HL-60 (cell line): ENCODE data around the gene IMMP2L.

Experiments
- DNase-seq, 2 experiments: peaks; one replicate each; pipeline ENCODE4 v3.0.0-alpha.2; 2010 to 2020; ENCODE audit warnings: low read depth in 1 of 2, low spot score in 1 of 2
- H3K27ac ChIP-seq: fragments of 250-450 bp; sonication (Bioruptor Pico); replicated peaks from 2 replicates; pipeline ENCODE4 v1.5.1; 2020; ENCODE audit warnings: mild to moderate bottlenecking, moderate library complexity
- H3K27me3 ChIP-seq: fragments of 250-450 bp; sonication (Bioruptor Pico); 2 replicates; pipeline ENCODE4 v1.5.1; 2021; ENCODE audit warnings: mild to moderate bottlenecking, moderate library complexity; ENCODE audit not compliant: insufficient read depth, poor library complexity, severe bottlenecking
- H3K4me3 ChIP-seq: replicated peaks from 2 replicates; pipeline ENCODE4 v1.5.1; 2011; ENCODE audit warnings: mild to moderate bottlenecking, control low read depth, low read length; ENCODE audit not compliant: insufficient read depth
- CTCF ChIP-seq: IDR thresholded peaks from one replicate; pipeline ENCODE4 v1.5.1; 2011; ENCODE audit warnings: low read length, control low read depth, inconsistent platforms; ENCODE audit not compliant: insufficient read depth
- GABPA ChIP-seq: IDR thresholded peaks from 2 replicates; pipeline ENCODE4 v1.6.1; 2012; ENCODE audit warnings: low read depth
- POLR2AphosphoS5 ChIP-seq: IDR thresholded peaks from 2 replicates; pipeline ENCODE4 v1.6.1; 2012; ENCODE audit warnings: low read depth
- REST ChIP-seq: IDR thresholded peaks from 2 replicates; pipeline ENCODE4 v1.6.1; 2012; ENCODE audit warnings: low read depth; ENCODE audit not compliant: insufficient replicate concordance
- SPI1 ChIP-seq: IDR thresholded peaks from 2 replicates; pipeline ENCODE4 v1.6.1; 2012; ENCODE audit warnings: low read depth, mild to moderate bottlenecking, borderline replicate concordance

The IMMP2L gene

GRCh38 chr7:110857106-110857505, 705.2 kb downstream of the IMMP2L start:
- DNase-seq = no peak
- no peak overlapping the region for H3K27ac ChIP-seq
- TF ChIP-seq GABPA = no peak
- TF ChIP-seq REST = no peak
- no peak for TF ChIP-seq POLR2AphosphoS5
- no peak for TF ChIP-seq SPI1
- no peak for TF ChIP-seq CTCF
- no peak overlapping the region for H3K4me3 ChIP-seq
- H3K27me3 ChIP-seq = no peaks in the 10 kb centered on the region

- TF ChIP-seq REST = no peak
- TF ChIP-seq GABPA = no peak
- TF ChIP-seq SPI1 = no peak
- no peak for TF ChIP-seq POLR2AphosphoS5
- no peak for TF ChIP-seq CTCF
- DNase-seq = no peak
- Histone ChIP-seq H3K4me3 (no peak overlapping the region), H3K27me3 (no peaks in the 10 kb centered on the region), H3K27ac (no peak overlapping the region)
These were observed 705.6 kb downstream of the IMMP2L start for GRCh38 chr7:110856704-110857103.

- TF ChIP-seq SPI1 (no peak), GABPA (no peak), CTCF (no peak)
- H3K4me3 ChIP-seq = no peak overlapping the region
- H3K27ac ChIP-seq = no peak overlapping the region
- no peak for DNase-seq
- H3K27me3 ChIP-seq = no peaks in the 10 kb centered on the region
These were observed 707.6 kb downstream of the IMMP2L start for GRCh38 chr7:110854651-110855050.

- TF ChIP-seq POLR2AphosphoS5 = no peak
- H3K4me3 ChIP-seq = no peak overlapping the region
These were observed 708.1 kb downstream of the IMMP2L start for GRCh38 chr7:110854166-110854565.

More at GRCh38 chr7:110854166-110854565, 708.1 kb downstream of the IMMP2L start:
- no peak for DNase-seq
- Histone ChIP-seq H3K27ac (no peak overlapping the region), H3K27me3 (no peaks in the 10 kb centered on the region)
